Natural killer cell (primary cell): ENCODE measurements around the gene NSD2. TPM values are rescaled to one million over a fixed set of nuclear protein-coding genes. Genes with fewer than 3 reads are reported as not detected.

ENCODE experiments used
- ATAC-seq, 3 donors: fragments of 150-1000 bp in 2 of 3; fragments of 200-7000 bp in 1 of 3; cut with Tn5 transposase; 1 replicate in 1 of 3; 2 replicates in 2 of 3; pipeline ENCODE4 v1.10.0; 2021; ENCODE audit warnings: mild to moderate bottlenecking in 2 of 3, moderate library complexity in 2 of 3
- DNase-seq, 2 donors: peaks; one replicate each; pipeline versions ENCODE4 v3.0.0 to v3.0.0-alpha.2; 2013 to 2021; ENCODE audit warnings: mixed read lengths in 1 of 2
- H3K27ac ChIP-seq: one replicate; pipeline ENCODE4 v1.5.1; 2013; ENCODE audit warnings: mild to moderate bottlenecking, low read length
- H3K27me3 ChIP-seq: one replicate; pipeline ENCODE4 v1.6.1; 2013; ENCODE audit warnings: low read length; ENCODE audit not compliant: control insufficient read depth, insufficient read depth
- H3K36me3 ChIP-seq: one replicate; pipeline ENCODE4 v1.6.1; 2013; ENCODE audit warnings: low read length; ENCODE audit not compliant: control insufficient read depth, insufficient read depth
- H3K4me1 ChIP-seq: one replicate; pipeline ENCODE4 v1.6.1; 2013; ENCODE audit warnings: low read length; ENCODE audit not compliant: control insufficient read depth, insufficient read depth
- H3K4me3 ChIP-seq: one replicate; pipeline ENCODE4 v1.5.1; 2013; ENCODE audit warnings: low read length
- H3K9me3 ChIP-seq: one replicate; pipeline ENCODE4 v1.6.1; 2013; ENCODE audit warnings: low read length; ENCODE audit not compliant: control insufficient read depth, insufficient read depth
- H3K27ac Mint-ChIP-seq, 2 donors: one replicate each; pipeline ENCODE4 v1.8.0; 2022; ENCODE audit warnings: mild to moderate bottlenecking in 2 of 2, mixed read lengths in 2 of 2, moderate library complexity in 1 of 2
- H3K27me3 Mint-ChIP-seq, 2 donors: one replicate each; pipeline ENCODE4 v1.8.0; 2022; ENCODE audit warnings: low read depth in 2 of 2, mixed read lengths in 2 of 2
- H3K36me3 Mint-ChIP-seq: one replicate; pipeline ENCODE4 v1.8.0; 2022; ENCODE audit warnings: mixed read lengths
- H3K4me1 Mint-ChIP-seq, 2 donors: one replicate each; pipeline ENCODE4 v1.8.0; 2022; ENCODE audit warnings: mixed read lengths in 2 of 2
- H3K4me3 Mint-ChIP-seq: one replicate; pipeline ENCODE4 v1.8.0; 2022; ENCODE audit warnings: mild to moderate bottlenecking, moderate library complexity, mixed read lengths
- H3K9me3 Mint-ChIP-seq, 2 donors: one replicate each; pipeline ENCODE4 v1.8.0; 2022; ENCODE audit warnings: mixed read lengths in 2 of 2
- CTCF ChIP-seq: fragments of 200-600 bp; IDR thresholded peaks from one replicate; pipeline ENCODE4 v1.8.0; 2022; ENCODE audit warnings: antibody characterized with exemption
- WGBS: methylation state at CpG from one replicate; pipeline ENCODE4 v1.1.7; 2013; ENCODE audit warnings: missing lambda C conversion rate; ENCODE audit not compliant: insufficient coverage; 5-methylcytosine and 5-hydroxymethylcytosine counted together
- intact Hi-C: fragments of 100-400 bp; cut with micrococcal nuclease; formaldehyde crosslinking; loops from one replicate; pipeline ENCODE4 v1.14.2; 2022
- total RNA-seq, 4 donors: library from RNA; stranded (reverse); fragments of 120-200 nt in 1 of 4; gene quantifications; one replicate each; pipeline versions ENCODE4 v1.2.3 to v1.2.4, GENCODE V29; 2013 to 2022

NSD2 gene
- total RNA-seq, 3 donors from 2014 or later (not counting 1 experiment from before 2014, with no cell fraction given) = 36.4 to 51.0 (median 48.3) TPM

- peaks cover 7% of the 10 kb centered on the region for H3K36me3 Mint-ChIP-seq
- WGBS = 98% methylated on average over 10 of the region's 10 CpGs
These were observed 34.1 kb upstream of the NSD2 start for GRCh38 chr4:1837069-1837468.

GRCh38 chr4:1839282-1839681, 31.9 kb upstream of the NSD2 start:
- no peaks in the 10 kb centered on the region for H3K9me3 ChIP-seq
- peak overlapping the region in 1 of 2 donors; percentile 30 for H3K27ac Mint-ChIP-seq
- peaks cover 25 to 27% of the 10 kb centered on the region in 2 donors for H3K4me1 Mint-ChIP-seq
- ATAC-seq (no peak), DNase-seq (no peak)
- H3K9me3 Mint-ChIP-seq = no peaks in the 10 kb centered on the region
- no peak overlapping the region for H3K4me3 ChIP-seq
- H3K36me3 Mint-ChIP-seq = peaks cover 7% of the 10 kb centered on the region
- H3K4me1 ChIP-seq = peaks cover 7% of the 10 kb centered on the region
- H3K27me3 ChIP-seq = no peaks in the 10 kb centered on the region
- 82% methylated on average over 7 of the region's 7 CpGs for WGBS
- no peak overlapping the region for H3K4me3 Mint-ChIP-seq
- no peaks in the 10 kb centered on the region for H3K27me3 Mint-ChIP-seq
- TF ChIP-seq CTCF = no peak
- peaks cover 56% of the 10 kb centered on the region for H3K36me3 ChIP-seq
- H3K27ac ChIP-seq = no peak overlapping the region
- intact Hi-C loops = no loop called here

More at GRCh38 chr4:1837069-1837468, 34.1 kb upstream of the NSD2 start:
- H3K4me1 ChIP-seq = peaks cover 18% of the 10 kb centered on the region
- TF ChIP-seq CTCF = no peak
- intact Hi-C loops = no loop called here
- no peaks in the 10 kb centered on the region for H3K27me3 ChIP-seq
- ATAC-seq (no peak), DNase-seq (no peak)
- H3K9me3 Mint-ChIP-seq = no peaks in the 10 kb centered on the region
- no peak overlapping the region for H3K4me3 ChIP-seq
- no peaks in the 10 kb centered on the region for H3K9me3 ChIP-seq
- no peak overlapping the region for H3K4me3 Mint-ChIP-seq
- no peaks in the 10 kb centered on the region for H3K27me3 Mint-ChIP-seq
- no peak overlapping the region for H3K27ac Mint-ChIP-seq
- H3K27ac ChIP-seq = no peak overlapping the region
- H3K36me3 ChIP-seq = peaks cover 61% of the 10 kb centered on the region
- H3K4me1 Mint-ChIP-seq = peaks cover 11 to 17% of the 10 kb centered on the region in 2 donors

GRCh38 chr4:1841201-1841886, 29.8 kb upstream of the NSD2 start:
- Mint-ChIP-seq H3K36me3 (peaks cover 7% of the 10 kb centered on the region), H3K4me1 (peaks cover 23 to 25% of the 10 kb centered on the region in 2 donors), H3K4me3 (no peak overlapping the region), H3K9me3 (no peaks in the 10 kb centered on the region), H3K27ac (no peak overlapping the region), H3K27me3 (no peaks in the 10 kb centered on the region)
- Histone ChIP-seq H3K4me3 (no peak overlapping the region), H3K4me1 (peaks cover 6% of the 10 kb centered on the region), H3K27me3 (no peaks in the 10 kb centered on the region), H3K27ac (no peak overlapping the region), H3K36me3 (peaks cover 50% of the 10 kb centered on the region), H3K9me3 (no peaks in the 10 kb centered on the region)
- TF ChIP-seq CTCF = no peak
- intact Hi-C loops = no loop called here
- ATAC-seq = no peak
- no peak for DNase-seq
- 68% methylated on average over 31 of the region's 31 CpGs for WGBS

GRCh38 chr4:1841887-1842210, 29.3 kb upstream of the NSD2 start:
- no peak for ATAC-seq
- no peak overlapping the region for H3K4me3 Mint-ChIP-seq
- H3K36me3 Mint-ChIP-seq = peaks cover 7% of the 10 kb centered on the region
- 76% methylated on average over 9 of the region's 9 CpGs for WGBS
- no peaks in the 10 kb centered on the region for H3K9me3 ChIP-seq
- peaks cover 49% of the 10 kb centered on the region for H3K36me3 ChIP-seq
- no peaks in the 10 kb centered on the region for H3K9me3 Mint-ChIP-seq
- H3K27me3 ChIP-seq = no peaks in the 10 kb centered on the region
- H3K27ac ChIP-seq = no peak overlapping the region
- intact Hi-C loops = no loop called here
- H3K4me1 Mint-ChIP-seq = peaks cover 23 to 25% of the 10 kb centered on the region in 2 donors
- no peak for TF ChIP-seq CTCF
- H3K4me3 ChIP-seq = no peak overlapping the region
- no peak for DNase-seq
- no peaks in the 10 kb centered on the region for H3K27me3 Mint-ChIP-seq
- H3K4me1 ChIP-seq = peaks cover 6% of the 10 kb centered on the region
- H3K27ac Mint-ChIP-seq = no peak overlapping the region
